GM12892 (cell line): ENCODE data around the gene ZNRF3.

Source experiments
- POLR2A ChIP-seq: IDR thresholded peaks from 2 replicates; pipeline ENCODE4 v1.6.1; 2011; ENCODE audit warnings: low read depth, low read length, control low read depth
- TAF1 ChIP-seq: IDR thresholded peaks from 2 replicates; pipeline ENCODE4 v1.6.1; 2011; ENCODE audit warnings: low read depth, mild to moderate bottlenecking, control low read depth, low read length, borderline replicate concordance

GRCh38 chr22:28998681-28999080 is 115.3 kb downstream of the ZNRF3 start:
- TF ChIP-seq TAF1, result no peak
- no peak for TF ChIP-seq POLR2A
